Choroid plexus epithelial cell (primary cell): Measurements from ENCODE around the gene ZEB2.

Experiments used
- DNase-seq: peaks from one replicate; pipeline ENCODE4 v3.0.0-alpha.2; 2010; ENCODE audit warnings: low read depth
- H3K4me3 ChIP-seq: 2 replicates; pipeline ENCODE4 v1.5.1; 2011; ENCODE audit warnings: low read depth, mild to moderate bottlenecking, control low read depth, low read length, moderate library complexity
- TF ChIP-seq, protein P1 (sequence below): conservative IDR thresholded peaks from 2 replicates; pipeline ENCODE4 v1.5.1; 2011; ENCODE audit warnings: low read depth, mild to moderate bottlenecking, control low read depth, inconsistent platforms, low read length, moderate library complexity

Gene ZEB2

GRCh38 chr2:144484201-144484948, 35.5 kb downstream of the ZEB2 start:
- DNase-seq: no peak

DNA sequence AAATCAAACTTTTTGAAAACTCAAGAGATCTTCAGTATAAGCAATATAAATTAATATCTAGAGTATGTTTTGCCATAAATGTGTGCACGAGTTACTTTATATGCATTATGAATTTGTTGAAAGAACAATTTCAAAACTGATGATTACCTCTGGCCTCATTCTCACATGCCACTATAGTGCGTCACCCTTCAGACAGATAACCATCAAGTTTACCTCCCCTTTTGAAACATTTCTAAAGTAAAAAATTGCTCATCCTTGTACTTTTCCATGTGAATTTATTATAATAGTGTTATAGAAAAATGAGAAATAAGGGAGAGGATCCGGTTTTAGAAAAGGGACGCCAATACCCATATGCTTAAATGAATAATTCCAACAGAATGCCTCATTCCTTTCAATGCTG, 38.3 kb downstream of the ZEB2 start:
- TF ChIP-seq, protein P1, sequence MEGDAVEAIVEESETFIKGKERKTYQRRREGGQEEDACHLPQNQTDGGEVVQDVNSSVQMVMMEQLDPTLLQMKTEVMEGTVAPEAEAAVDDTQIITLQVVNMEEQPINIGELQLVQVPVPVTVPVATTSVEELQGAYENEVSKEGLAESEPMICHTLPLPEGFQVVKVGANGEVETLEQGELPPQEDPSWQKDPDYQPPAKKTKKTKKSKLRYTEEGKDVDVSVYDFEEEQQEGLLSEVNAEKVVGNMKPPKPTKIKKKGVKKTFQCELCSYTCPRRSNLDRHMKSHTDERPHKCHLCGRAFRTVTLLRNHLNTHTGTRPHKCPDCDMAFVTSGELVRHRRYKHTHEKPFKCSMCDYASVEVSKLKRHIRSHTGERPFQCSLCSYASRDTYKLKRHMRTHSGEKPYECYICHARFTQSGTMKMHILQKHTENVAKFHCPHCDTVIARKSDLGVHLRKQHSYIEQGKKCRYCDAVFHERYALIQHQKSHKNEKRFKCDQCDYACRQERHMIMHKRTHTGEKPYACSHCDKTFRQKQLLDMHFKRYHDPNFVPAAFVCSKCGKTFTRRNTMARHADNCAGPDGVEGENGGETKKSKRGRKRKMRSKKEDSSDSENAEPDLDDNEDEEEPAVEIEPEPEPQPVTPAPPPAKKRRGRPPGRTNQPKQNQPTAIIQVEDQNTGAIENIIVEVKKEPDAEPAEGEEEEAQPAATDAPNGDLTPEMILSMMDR: no peak
- DNase-seq: peak; percentile 57
- no peak overlapping the region for H3K4me3 ChIP-seq

More at GRCh38 chr2:144484201-144484948, 35.5 kb downstream of the ZEB2 start:
- TF ChIP-seq, protein P1: no peak
- H3K4me3 ChIP-seq: no peak overlapping the region

- no peak for DNase-seq
- H3K4me3 ChIP-seq: no peak overlapping the region
- TF ChIP-seq, protein P1: no peak
Measured at GRCh38 chr2:144481109-144481508, 38.8 kb downstream of the ZEB2 start.

DNA sequence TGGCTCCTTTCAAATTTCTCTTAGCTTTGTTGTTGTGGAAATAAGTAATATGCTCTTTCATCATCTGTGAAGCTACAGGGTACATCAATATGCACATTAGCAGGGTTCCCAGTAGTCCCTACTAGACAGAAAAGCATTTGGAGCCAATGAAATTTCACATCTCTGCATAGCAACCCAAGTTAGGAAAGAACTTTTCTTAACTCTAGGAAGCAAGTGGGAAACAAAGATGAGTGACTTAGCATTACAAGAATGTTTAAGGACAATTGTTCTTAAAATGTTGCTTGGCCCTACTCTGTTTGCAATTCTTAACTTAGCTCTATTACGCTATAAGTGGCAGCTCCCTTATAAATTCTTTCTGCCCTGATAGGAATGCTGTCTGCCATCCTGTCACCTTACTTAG, 39.6 kb downstream of the ZEB2 start:
- TF ChIP-seq, protein P1: no peak
- peak; percentile 81 for DNase-seq
- no peak overlapping the region for H3K4me3 ChIP-seq

- no peak for DNase-seq
- H3K4me3 ChIP-seq: no peak overlapping the region
- TF ChIP-seq, protein P1: no peak
Measured at GRCh38 chr2:144479659-144480058, 40.3 kb downstream of the ZEB2 start.

DNA sequence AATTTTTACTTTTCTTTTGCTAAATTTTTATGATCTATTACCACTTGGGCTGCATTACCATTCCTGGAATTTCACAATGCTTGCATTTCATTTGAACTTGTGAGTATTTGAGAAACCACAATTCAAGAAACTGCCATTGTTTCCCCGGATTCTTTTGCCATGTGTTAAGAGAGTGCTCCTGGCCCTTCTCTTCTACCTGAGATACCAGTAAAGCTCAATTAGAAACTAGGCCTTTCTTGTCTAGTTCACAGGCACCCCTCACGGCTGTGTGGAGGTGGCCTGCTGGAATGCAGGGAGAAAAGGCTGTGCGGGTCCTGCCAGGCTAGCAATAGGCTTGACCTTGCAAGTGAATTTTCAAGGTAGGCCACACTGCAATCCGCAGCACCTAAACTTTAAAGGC, 40.8 kb downstream of the ZEB2 start:
- peak; percentile 80 for DNase-seq
- H3K4me3 ChIP-seq: no peak overlapping the region
- TF ChIP-seq, protein P1: no peak

DNA sequence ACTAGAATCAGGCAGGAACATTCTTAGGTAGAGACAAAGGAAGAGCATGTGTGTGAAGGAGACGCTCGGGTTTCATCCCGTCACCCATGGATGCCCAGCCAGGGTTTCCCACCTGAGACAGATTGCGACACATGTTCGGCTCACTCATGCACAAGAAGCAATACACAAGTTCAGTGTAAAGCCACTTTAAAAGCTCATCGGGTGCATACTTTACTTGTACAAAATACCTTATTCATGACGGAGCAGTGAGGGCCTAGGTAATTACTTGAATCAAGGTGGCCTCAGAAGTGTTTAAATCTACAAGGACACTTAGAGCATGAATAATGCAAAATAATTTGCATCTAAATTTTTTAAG, 42.0 kb downstream of the ZEB2 start:
- TF ChIP-seq, protein P1: no peak
- DNase-seq: no peak
- H3K4me3 ChIP-seq: no peak overlapping the region
